Suprapubic skin (tissue), 4 donors: ENCODE measurements around the gene ITGA2. TPM values are rescaled to one million over a fixed set of nuclear protein-coding genes. Genes with fewer than 3 reads are reported as not detected.

Experiments used
- DNase-seq, 2 donors: peaks; one replicate each; pipeline ENCODE4 v3.0.0-alpha.2; 2019; ENCODE audit warnings: low spot score in 2 of 2
- H3K27ac ChIP-seq: fragments of 200-600 bp; sonication (generic); one replicate; pipeline ENCODE4 v1.5.1; 2019
- H3K27me3 ChIP-seq: fragments of 200-600 bp; sonication (generic); one replicate; pipeline ENCODE4 v1.5.1; 2019
- H3K36me3 ChIP-seq: fragments of 200-600 bp; sonication (generic); one replicate; pipeline ENCODE4 v1.5.1; 2019
- H3K4me1 ChIP-seq: fragments of 200-600 bp; sonication (generic); one replicate; pipeline ENCODE4 v1.5.1; 2019
- H3K4me3 ChIP-seq: fragments of 200-600 bp; sonication (generic); one replicate; pipeline ENCODE4 v1.5.1; 2019; ENCODE audit warnings: mild to moderate bottlenecking
- H3K9me3 ChIP-seq: fragments of 200-600 bp; sonication (generic); one replicate; pipeline ENCODE4 v1.5.1; 2019
- EP300 ChIP-seq: sonication (generic); formaldehyde crosslinking; IDR thresholded peaks from one replicate; pipeline ENCODE4 v1.6.1; 2017; ENCODE audit warnings: antibody characterized with exemption
- POLR2A ChIP-seq, 2 donors: fragments of 450-650 bp; IDR thresholded peaks; one replicate each; pipeline ENCODE4 v1.6.1; 2017; ENCODE audit warnings: antibody characterized with exemption in 2 of 2, mild to moderate bottlenecking in 2 of 2, moderate library complexity in 2 of 2
- POLR2AphosphoS5 ChIP-seq, 3 donors: sonication (generic); formaldehyde crosslinking; IDR thresholded peaks; one replicate each; pipeline ENCODE4 v1.6.1; 2017; ENCODE audit warnings: antibody characterized with exemption in 3 of 3
- WGBS: methylation state at CpG from one replicate; pipeline ENCODE4 v1.1.5; 2018; 5-methylcytosine and 5-hydroxymethylcytosine counted together
- total RNA-seq, 4 donors: library from RNA; depleted of rRNA; stranded (reverse); fragments of >200 nt; gene quantifications; one replicate each; pipeline ENCODE4 v1.1.0, GENCODE V29; 2016
- TF ChIP-seq, protein P1 (sequence below), 2 donors: fragments of 200-600 bp in 1 of 2; fragments of 450-650 bp in 1 of 2; sonication (generic) in 1 of 2; IDR thresholded peaks; one replicate each; pipeline ENCODE4 v1.5.1; 2016 to 2019; ENCODE audit warnings: antibody characterized with exemption in 2 of 2, mild to moderate bottlenecking in 1 of 2, moderate library complexity in 1 of 2

The ITGA2 gene
- total RNA-seq, 4 donors from 2014 or later: 29.3 to 54.5 (median 34.3) TPM

GRCh38 chr5:53083927-53084326 is 94.8 kb downstream of the ITGA2 start:
- Histone ChIP-seq H3K27me3 (no peaks in the 10 kb centered on the region), H3K9me3 (no peaks in the 10 kb centered on the region), H3K4me1 (no peaks in the 10 kb centered on the region), H3K27ac (no peak overlapping the region), H3K4me3 (no peak overlapping the region), H3K36me3 (peaks cover 4% of the 10 kb centered on the region)
- TF ChIP-seq, protein P1, sequence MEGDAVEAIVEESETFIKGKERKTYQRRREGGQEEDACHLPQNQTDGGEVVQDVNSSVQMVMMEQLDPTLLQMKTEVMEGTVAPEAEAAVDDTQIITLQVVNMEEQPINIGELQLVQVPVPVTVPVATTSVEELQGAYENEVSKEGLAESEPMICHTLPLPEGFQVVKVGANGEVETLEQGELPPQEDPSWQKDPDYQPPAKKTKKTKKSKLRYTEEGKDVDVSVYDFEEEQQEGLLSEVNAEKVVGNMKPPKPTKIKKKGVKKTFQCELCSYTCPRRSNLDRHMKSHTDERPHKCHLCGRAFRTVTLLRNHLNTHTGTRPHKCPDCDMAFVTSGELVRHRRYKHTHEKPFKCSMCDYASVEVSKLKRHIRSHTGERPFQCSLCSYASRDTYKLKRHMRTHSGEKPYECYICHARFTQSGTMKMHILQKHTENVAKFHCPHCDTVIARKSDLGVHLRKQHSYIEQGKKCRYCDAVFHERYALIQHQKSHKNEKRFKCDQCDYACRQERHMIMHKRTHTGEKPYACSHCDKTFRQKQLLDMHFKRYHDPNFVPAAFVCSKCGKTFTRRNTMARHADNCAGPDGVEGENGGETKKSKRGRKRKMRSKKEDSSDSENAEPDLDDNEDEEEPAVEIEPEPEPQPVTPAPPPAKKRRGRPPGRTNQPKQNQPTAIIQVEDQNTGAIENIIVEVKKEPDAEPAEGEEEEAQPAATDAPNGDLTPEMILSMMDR (IDR thresholded peaks at IDR 0.05): no peak
- TF ChIP-seq EP300 (no peak), POLR2A (IDR thresholded peaks at IDR 0.05) (no peak), POLR2AphosphoS5 (IDR thresholded peaks at IDR 0.05) (no peak)
- DNase-seq: no peak

GRCh38 chr5:53084546-53085255 is 95.5 kb downstream of the ITGA2 start:
- DNase-seq: no peak
- no peaks in the 10 kb centered on the region for H3K4me1 ChIP-seq
- 51% methylated on average over 4 of the region's 4 CpGs for WGBS
- no peaks in the 10 kb centered on the region for H3K9me3 ChIP-seq
- H3K4me3 ChIP-seq: no peak overlapping the region
- TF ChIP-seq EP300: no peak
- TF ChIP-seq POLR2AphosphoS5 (IDR thresholded peaks at IDR 0.05): no peak
- H3K27ac ChIP-seq: no peak overlapping the region
- H3K27me3 ChIP-seq: no peaks in the 10 kb centered on the region
- peaks cover 4% of the 10 kb centered on the region for H3K36me3 ChIP-seq

GRCh38 chr5:53087171-53087570 is 98.0 kb downstream of the ITGA2 start:
- Histone ChIP-seq H3K27ac (no peak overlapping the region), H3K4me3 (no peak overlapping the region), H3K4me1 (no peaks in the 10 kb centered on the region), H3K27me3 (no peaks in the 10 kb centered on the region), H3K36me3 (peaks cover 11% of the 10 kb centered on the region), H3K9me3 (no peaks in the 10 kb centered on the region)
- TF ChIP-seq POLR2A (IDR thresholded peaks at IDR 0.05): no peak
- no peak for DNase-seq
- 90% methylated on average over 1 of the region's 1 CpG for WGBS

DNA sequence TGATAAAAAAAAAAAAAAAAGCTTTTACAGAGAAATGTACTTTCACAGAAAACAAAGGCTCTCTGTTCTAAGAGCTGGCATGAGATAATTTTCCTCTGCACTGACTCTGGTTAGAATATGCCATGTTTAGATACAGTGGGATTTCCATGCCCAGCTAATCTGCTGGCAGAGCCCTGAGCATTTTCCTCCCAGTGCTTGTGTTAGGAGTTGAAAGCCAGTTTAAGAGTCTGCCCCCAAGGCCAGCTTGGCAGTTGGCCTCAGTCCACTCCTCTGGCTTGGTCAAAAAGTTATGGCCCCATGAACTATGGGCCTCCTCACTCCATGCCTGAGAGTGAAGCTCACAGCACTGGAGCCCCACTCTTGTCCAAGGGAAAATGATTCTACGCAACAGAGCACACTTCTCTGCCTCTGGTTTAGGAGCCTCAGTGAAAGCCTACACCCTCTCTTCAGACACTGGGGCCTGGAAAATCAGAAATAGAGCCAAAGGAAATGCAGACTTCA is 98.5 kb downstream of the ITGA2 start:
- Histone ChIP-seq H3K27me3 (no peaks in the 10 kb centered on the region), H3K4me1 (no peaks in the 10 kb centered on the region), H3K9me3 (no peaks in the 10 kb centered on the region), H3K4me3 (no peak overlapping the region), H3K36me3 (peaks cover 11% of the 10 kb centered on the region), H3K27ac (no peak overlapping the region)
- WGBS: 95% methylated on average over 1 of the region's 1 CpG
- no peak for DNase-seq
- no peak for TF ChIP-seq POLR2AphosphoS5 (IDR thresholded peaks at IDR 0.05)
- TF ChIP-seq POLR2A (IDR thresholded peaks at IDR 0.05): no peak
- no peak for TF ChIP-seq EP300
- TF ChIP-seq, protein P1 (IDR thresholded peaks at IDR 0.05): no peak

DNA sequence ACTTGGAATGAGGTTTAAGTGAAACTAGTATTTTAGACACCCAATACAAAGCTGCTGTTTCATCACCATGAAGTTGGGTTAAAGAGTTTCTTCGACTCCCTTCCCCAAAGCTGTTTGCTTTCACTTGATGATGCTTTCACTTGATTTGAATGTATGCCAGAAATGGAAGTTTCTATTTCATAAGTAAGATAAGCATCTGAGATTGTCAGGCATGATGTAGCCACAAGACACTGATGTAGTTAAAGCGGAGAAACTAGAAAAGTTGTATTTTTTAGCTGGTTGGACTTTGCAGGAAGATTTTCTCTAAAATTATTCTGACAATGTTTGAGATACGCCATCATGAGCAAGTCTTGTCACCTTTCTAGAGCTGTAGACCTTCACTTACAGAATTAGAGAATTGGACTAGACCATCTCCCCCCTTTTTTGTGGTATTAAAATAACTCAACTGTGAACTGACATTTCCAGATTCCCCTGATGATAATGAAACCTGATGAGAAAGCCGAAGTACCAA is 100.4 kb downstream of the ITGA2 start:
- no peak overlapping the region for H3K27ac ChIP-seq
- TF ChIP-seq POLR2A (IDR thresholded peaks at IDR 0.05): no peak
- TF ChIP-seq EP300: no peak
- TF ChIP-seq, protein P1 (IDR thresholded peaks at IDR 0.05): no peak
- TF ChIP-seq POLR2AphosphoS5 (IDR thresholded peaks at IDR 0.05): no peak
- H3K4me1 ChIP-seq: no peaks in the 10 kb centered on the region
- peaks cover 7% of the 10 kb centered on the region for H3K36me3 ChIP-seq
- no peaks in the 10 kb centered on the region for H3K27me3 ChIP-seq
- no peak for DNase-seq
- no peaks in the 10 kb centered on the region for H3K9me3 ChIP-seq
- no peak overlapping the region for H3K4me3 ChIP-seq
- WGBS: 76% methylated on average over 4 of the region's 4 CpGs

DNA sequence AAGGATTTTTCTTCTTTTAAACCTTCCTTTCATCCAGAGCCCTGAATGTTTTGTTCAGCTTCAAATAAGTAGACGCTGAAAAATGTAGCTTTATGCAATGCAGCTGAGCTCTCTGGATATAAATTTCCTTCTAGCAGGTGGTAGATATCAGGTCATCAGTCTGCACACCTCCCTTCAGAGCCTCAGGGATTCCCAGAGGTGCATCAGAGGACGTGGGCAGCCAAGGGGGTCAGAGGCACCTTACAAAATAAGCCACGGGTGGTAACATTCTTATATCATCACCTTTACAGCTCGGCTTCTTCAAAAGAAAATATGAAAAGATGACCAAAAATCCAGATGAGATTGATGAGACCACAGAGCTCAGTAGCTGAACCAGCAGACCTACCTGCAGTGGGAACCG is 101.1 kb downstream of the ITGA2 start:
- no peak for TF ChIP-seq EP300
- no peak for TF ChIP-seq POLR2AphosphoS5 (IDR thresholded peaks at IDR 0.05)
- TF ChIP-seq, protein P1 (IDR thresholded peaks at IDR 0.05): no peak
- no peak for TF ChIP-seq POLR2A (IDR thresholded peaks at IDR 0.05)
- DNase-seq: no peak
- Histone ChIP-seq H3K36me3 (peaks cover 9% of the 10 kb centered on the region), H3K27ac (no peak overlapping the region), H3K27me3 (no peaks in the 10 kb centered on the region), H3K4me1 (no peaks in the 10 kb centered on the region), H3K9me3 (no peaks in the 10 kb centered on the region), H3K4me3 (no peak overlapping the region)
- WGBS: 79% methylated on average over 5 of the region's 5 CpGs
